Retinal pigment epithelial cell (primary cell): ENCODE results near the gene CDKL4.

Experiments used
- DNase-seq: peaks from one replicate; pipeline ENCODE4 v3.0.0-alpha.2; 2010; ENCODE audit warnings: low read depth
- H3K4me3 ChIP-seq: 2 replicates; pipeline ENCODE4 v1.5.1; 2011; ENCODE audit warnings: mild to moderate bottlenecking, low read length, control low read depth, moderate library complexity
- TF ChIP-seq, protein P1 (sequence below): conservative IDR thresholded peaks from 2 replicates; pipeline ENCODE4 v1.5.1; 2011; ENCODE audit warnings: low read depth, low read length, control low read depth, inconsistent platforms

Gene CDKL4

DNA sequence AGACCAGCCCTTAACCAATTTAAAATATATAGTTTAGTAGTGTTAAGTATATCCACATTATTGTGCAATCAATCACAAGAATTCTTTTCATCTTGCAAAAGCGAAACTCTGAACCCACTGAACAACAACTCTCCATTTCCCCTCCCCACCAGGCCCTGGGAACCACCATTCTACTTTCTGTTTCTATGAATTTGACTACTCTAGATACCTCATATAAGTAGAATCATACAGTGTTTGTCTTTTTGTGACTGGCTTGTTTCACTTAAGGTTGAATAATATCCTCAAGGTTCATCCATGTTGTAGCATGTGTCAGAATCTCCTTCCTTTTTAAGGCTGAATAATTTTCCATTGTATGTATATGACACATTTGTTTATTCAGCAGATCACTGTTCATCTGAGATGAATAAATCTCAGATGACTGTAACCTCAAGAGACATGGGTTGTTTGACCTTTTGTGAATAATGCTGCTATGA lies 114.8 kb downstream of the CDKL4 start:
- no peak overlapping the region for H3K4me3 ChIP-seq
- DNase-seq = no peak
- TF ChIP-seq, protein P1, sequence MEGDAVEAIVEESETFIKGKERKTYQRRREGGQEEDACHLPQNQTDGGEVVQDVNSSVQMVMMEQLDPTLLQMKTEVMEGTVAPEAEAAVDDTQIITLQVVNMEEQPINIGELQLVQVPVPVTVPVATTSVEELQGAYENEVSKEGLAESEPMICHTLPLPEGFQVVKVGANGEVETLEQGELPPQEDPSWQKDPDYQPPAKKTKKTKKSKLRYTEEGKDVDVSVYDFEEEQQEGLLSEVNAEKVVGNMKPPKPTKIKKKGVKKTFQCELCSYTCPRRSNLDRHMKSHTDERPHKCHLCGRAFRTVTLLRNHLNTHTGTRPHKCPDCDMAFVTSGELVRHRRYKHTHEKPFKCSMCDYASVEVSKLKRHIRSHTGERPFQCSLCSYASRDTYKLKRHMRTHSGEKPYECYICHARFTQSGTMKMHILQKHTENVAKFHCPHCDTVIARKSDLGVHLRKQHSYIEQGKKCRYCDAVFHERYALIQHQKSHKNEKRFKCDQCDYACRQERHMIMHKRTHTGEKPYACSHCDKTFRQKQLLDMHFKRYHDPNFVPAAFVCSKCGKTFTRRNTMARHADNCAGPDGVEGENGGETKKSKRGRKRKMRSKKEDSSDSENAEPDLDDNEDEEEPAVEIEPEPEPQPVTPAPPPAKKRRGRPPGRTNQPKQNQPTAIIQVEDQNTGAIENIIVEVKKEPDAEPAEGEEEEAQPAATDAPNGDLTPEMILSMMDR = no peak

DNA sequence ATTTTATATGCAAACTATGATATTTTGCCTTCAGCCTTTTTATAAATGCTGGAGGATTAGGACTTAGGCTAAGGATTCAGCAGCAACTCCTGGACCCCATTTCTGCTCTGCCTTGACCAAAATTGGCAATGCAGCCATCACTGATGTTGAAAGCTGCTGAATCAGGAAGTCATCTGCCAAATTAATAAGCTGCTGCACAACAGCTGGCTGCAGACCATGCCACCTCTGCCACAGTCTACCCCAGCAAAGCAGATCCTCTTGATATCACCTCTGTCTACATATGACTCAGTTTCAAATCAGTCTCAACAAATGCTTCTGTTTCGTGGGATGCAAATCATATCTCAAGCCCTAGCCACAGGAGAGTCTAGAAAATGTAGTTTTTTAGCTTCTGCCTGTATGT lies 115.8 kb downstream of the CDKL4 start:
- TF ChIP-seq, protein P1 = no peak
- no peak for DNase-seq
- no peak overlapping the region for H3K4me3 ChIP-seq
